CD4-positive, alpha-beta T cell treated with Interleukin-21 for 1 hour (primary cell): ENCODE measurements around the gene CTPS1.

Experiments
- DNase-seq: peaks from one replicate; pipeline ENCODE4 v3.0.0-alpha.2; 2020

CTPS1 gene, protein sequence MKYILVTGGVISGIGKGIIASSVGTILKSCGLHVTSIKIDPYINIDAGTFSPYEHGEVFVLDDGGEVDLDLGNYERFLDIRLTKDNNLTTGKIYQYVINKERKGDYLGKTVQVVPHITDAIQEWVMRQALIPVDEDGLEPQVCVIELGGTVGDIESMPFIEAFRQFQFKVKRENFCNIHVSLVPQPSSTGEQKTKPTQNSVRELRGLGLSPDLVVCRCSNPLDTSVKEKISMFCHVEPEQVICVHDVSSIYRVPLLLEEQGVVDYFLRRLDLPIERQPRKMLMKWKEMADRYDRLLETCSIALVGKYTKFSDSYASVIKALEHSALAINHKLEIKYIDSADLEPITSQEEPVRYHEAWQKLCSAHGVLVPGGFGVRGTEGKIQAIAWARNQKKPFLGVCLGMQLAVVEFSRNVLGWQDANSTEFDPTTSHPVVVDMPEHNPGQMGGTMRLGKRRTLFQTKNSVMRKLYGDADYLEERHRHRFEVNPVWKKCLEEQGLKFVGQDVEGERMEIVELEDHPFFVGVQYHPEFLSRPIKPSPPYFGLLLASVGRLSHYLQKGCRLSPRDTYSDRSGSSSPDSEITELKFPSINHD

DNA sequence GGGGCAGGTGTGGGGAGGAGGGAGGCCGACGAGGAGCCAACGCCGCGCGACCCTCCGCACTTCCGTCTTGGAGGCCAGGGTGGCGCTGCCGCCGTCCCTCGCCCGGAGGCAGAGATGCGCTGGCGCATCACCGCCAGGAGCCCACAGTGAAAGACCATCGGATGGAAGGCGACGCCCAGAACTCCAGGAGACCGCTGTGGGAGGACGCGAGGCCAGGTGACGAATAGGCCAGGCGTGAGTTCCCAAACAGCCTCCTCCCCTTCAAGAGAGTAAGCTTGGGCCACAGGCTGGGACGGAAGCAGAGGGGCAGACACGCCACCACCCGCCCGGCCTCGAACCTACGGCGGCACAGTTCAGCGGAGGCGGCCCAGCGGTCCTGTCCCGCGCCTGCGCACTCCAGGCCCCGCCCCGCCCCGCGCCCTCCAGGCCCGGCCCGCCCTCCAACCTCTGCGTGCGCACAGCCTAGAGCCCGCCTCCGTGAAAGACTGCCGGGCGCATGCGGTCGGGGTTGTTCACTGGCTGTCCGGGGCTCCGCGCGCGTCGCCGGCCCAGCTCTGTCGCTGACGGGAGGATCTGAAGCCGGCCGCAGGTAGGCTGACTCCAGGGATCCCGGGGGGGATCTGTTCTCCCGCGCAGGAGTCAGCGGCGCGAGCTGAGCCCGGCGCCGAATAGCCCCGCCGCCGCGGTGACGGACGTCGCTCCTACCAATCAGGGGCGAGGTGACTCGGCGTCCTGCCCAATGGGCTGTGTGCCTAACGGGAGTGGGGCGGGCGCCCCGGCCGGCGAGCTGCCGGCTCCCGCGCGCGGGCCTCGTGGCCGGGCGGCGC is at the start of gene CTPS1:
Gene CTPS1, plus strand, starts transcription at position 456 of the 827 bp plus-strand sequence. CDS start 3,595 bp downstream, outside the sequence.
- DNase-seq, result peak; percentile 95

DNA sequence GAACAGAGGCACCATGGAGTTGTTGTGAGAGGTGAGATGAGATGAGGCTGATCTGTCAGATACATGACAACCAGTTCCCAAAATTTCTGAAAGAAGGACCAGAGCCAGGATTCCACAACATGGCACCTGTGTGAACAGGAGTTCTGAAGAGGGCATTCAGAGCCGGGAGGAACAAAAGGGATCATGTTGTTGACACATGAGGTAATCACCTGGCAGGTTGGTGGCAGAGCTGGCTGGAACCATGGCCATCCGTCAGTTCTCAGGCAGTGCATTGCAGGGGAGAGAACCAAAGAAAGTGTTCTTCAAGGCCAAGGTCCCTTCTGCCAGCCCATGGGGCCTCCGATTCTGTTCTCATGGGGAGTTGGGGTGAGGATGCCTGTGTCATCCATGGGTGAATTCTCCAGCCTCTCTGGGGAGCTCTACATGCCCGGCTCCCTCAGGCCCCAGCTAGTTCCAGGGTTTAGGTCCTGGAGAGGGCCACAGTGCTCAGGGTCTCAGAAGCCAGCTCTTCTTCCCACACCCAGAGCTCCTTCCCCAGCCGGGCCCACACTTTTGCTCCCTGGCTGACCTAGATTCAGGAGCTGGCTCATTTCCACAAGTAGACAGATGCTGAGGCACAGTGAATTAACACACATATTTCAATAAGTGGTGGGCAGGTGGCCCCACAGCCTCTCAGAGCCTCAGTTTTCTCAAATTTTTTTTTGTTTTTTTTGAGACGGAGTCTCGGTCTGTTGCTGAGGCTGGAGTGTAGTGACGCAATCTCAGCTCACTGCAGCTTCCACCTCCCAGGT is 49.1 kb upstream of the CTPS1 start:
- no peak for DNase-seq

DNA sequence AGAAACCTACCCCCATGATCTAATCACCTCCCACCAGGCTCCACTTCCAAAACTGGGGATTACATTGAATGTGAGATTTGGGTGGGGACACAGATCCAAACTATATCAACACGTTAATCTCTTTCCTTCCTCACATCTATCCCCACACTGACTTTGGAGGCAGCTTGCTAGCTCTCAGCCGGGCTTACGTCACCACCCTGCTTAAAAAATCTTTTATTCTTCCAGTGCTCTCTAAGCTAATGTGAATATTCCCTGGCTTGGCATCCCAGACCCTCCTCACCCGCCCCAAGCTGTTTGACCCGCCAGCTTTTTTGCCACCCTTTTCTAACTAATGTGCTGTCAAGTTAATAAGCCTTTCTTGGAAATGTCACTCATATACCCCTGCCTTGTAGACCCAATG is 47.9 kb upstream of the CTPS1 start:
- no peak for DNase-seq

DNA sequence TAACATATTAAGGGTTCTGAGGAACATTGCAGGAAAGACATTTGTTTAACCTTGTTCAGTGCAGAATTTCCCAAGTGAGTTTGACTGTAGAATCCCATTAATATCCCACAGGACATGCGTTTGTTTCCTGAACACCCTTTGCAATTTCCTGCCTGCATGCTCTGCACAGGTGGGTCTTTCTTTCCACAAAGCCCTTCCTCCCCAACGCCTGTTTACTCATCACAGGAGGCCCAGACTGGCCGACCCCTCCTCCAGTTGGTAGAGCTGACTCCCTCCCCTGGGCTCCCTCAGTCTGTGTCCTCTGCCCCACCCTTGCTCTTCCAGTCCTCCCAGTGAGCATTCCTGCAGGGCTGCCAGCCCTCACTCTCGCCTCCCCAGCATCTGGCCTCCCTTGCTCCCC is 47.5 kb upstream of the CTPS1 start:
- no peak for DNase-seq

DNA sequence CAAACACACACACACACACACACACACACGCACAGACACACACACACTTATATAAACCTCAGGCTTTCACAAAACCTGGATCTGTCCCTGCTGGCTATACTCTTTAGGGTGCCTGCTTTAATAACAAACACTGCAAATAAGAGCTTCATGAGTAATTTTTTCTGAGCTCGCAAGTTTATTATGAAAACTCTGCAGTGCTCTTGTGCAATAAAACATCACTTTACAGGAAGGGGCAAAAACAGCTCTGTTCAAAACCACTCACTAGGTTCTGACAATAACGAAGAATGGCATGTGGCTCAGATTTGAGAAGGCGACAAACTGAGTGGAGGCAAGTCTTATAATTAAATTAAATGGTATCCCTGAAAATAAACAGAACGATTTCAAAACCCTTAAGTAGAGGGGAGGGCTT is 42.6 kb upstream of the CTPS1 start:
- no peak for DNase-seq

DNA sequence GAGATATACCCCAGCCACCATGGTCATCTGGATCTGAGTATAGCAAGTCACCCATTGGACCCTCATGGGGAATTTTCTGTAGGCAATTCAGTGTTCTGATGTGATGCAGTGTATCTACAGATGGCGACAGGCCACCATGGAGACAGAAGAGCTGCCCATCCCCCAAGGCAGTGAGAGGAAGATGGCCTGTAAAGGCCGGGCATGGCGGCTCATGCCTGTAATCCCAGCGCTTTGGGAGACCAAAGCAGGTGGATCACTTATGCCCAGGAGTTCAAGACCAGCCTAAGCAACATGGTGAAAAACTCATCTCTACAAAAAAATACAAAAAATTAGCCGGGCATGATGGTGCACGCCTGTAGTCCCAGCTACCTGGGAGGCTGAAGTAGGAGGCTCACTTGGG is 41.1 kb upstream of the CTPS1 start:
- DNase-seq, result no peak

DNA sequence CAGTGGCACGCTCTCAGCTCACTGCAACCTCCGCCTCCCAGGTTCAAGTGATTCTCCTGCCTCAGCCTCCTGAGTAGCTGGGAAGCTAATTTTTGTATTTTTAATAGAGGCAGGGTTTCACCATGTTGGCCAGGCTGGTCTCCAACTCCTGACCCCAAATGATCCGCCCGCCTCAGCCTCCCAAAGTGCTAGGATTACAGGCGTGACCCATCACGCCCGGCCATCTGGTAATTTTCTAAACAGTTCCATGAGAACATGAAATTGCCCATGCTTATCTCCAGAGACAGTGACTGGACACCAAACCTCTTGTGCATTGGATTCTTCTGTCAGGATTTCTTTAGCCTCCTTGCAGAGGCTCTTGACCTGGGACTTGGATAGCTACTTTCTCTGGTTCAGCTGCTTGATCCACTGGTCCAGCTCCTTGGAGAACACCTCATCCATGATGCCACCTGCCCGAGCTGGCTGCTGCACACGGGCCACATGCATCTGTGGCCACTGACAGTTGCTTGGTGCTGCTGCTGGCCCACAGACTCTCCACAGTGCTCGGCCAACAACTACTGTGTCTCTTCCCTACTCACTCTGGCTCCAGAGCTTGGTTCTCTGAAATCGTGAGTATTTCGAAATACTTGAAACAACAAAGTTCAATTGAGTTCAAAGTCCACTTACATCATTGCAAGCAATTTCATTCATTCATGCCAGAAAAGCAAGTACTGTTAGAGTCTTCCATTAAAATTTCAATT is 40.0 kb upstream of the CTPS1 start:
- no peak for DNase-seq

DNA sequence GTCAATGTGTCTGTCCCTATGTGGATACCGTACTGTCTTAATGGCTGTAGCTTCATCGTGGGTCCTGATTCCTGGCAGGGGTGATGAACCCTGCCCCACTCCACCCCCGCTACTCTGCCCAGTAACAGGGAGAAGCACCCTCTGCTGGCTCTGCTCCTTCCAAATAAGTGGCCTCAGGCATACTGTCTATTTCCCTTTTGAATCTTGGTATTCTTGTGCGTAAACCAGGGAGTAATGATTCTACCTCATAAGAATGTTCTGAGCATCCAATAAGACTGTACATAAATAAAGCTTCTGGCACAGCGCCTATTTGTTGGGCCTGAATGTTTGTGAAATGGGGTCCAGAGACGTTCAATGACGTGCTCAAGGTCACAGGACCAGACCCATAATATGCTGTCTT is 35.2 kb upstream of the CTPS1 start:
- DNase-seq, result no peak

DNA sequence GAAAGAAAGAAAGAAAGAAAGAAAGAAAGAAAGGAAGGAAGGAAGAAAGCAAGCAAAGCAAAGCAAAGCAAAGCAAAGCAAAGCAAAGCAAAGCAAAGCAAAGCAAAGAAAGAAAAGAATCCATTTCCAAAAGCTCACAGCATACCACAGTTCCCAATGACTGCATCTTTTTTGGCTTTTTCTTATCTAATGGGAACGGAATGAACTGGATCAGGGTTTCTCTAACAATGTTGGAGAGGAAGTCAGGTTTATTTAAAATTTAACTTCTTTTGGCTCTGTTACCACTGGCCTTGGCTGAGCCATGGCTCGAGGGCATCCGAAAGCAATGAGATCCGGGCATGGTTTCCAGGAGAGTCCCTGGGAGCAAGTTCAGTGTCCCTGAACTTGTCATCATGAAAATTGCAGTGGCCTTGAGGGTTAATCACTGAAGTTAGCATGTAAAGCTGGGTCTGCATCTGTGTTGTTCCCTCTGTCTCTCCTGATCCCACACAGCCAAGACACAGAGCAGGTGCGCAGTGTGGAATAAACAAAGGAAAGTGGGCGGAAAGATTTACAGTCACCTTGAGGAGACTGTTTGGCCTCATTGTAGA is 34.6 kb upstream of the CTPS1 start:
- DNase-seq, result no peak

DNA sequence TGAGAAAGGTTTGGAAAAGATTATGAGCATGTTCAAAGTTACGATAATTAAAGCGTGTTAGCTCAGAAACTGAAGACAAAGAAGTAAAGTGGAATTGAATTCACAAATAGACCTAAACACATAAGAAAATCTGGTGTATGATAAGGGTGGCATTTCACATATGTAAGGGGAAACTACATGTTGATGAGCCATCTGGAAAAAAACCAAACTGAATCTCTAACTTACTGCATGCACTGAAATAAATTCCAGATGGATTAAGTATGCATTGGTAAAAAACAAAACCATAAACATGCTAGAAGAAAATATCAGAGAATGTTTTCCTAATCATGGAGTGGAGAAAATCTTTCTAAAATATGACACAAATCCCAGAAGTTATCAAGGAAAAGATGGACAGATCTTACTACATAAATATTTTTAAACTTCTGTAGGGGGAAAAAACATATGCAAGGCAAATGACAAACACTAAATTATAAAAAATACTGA is 34.0 kb upstream of the CTPS1 start:
- DNase-seq, result no peak

DNA sequence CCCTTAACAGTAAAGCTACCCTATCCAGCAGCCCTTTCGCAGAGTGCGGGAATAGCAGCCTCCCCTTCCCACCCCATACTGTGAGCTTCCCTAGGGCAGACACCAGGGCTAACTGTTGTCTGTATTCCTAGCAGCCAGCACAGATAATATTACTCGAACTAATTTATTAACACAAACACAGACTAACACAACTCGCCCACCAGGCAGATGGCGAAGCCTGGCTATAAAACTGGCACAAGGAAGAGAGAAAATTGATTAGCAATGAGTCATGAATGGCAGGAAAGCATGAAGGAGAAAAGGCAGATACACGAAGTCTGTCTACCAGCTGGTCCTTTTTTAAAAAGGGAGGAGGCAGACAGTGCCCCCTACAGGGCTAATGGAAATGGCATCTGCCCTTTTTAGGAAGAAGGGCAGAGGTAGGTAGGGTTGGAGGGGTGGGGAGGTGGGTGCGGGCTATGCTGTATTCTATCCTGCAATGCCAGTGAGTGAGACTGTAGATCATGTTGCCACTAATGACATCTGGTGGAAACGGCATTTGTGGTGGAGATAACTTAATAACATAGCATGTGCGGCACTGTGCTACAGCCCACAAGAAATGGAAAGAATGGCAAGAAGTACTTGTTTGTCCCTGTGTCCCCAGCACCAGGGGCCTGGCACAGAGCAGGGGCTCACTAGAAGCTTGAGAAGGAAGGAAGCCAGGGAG is 30.6 kb upstream of the CTPS1 start:
- peak; percentile 53 for DNase-seq

DNA sequence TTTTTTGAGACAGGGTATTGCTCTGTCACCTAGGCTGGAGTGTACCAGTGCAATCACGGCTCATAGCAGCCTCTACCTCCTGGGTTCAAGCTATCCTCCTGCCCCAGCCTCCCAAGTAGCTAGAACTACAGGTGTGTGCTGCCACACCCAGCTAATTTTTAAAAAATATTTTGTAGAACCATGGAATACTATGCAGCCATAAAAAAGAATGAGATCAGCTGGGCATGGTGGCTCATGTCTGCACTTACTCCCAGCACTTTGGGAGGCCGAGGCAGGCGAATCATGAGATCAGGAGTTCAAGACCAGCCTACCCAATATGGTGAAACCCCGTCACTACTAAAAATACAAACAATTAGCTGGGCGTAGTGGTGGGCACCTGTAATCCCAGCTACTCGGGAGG is 29.9 kb upstream of the CTPS1 start:
- DNase-seq, result no peak

DNA sequence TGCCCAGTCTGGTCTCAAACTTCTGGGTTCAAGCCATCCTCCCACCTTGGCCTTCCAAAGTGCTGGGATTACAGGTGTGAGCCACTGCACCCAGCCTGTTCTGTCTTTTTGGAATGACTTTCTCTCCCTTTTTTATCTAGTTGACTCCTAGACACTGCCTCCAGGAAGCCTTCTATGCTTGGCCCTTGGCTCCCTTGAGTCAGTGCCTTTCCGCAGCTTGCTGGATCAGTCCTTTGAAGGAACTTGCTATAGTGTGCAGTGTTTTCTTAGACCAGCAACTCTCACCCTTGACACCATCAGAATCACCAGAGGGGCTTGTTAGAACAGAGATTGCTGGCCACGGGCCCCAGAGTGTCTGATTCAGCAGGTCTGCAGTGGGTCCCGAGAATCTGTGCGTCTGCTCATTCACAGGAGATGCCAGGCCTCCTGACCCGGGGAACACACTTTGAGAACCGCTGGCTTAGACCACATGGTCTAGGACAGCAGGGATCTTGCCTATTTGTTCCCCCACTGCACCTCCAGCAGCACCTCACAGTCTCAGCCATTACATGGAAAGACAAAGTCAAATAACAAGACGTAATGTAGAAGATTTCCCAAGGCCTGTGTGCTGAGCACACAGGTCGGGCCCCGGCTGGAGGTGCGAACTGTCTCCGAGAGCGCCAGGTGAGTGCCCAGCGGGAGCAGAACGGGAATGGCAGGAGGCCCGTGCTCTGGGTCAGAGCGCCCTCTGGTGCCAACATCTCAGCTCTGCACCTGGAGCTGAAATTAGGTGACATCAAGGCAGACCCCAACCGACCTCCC is 27.4 kb upstream of the CTPS1 start:
- DNase-seq, result peak; percentile 58

DNA sequence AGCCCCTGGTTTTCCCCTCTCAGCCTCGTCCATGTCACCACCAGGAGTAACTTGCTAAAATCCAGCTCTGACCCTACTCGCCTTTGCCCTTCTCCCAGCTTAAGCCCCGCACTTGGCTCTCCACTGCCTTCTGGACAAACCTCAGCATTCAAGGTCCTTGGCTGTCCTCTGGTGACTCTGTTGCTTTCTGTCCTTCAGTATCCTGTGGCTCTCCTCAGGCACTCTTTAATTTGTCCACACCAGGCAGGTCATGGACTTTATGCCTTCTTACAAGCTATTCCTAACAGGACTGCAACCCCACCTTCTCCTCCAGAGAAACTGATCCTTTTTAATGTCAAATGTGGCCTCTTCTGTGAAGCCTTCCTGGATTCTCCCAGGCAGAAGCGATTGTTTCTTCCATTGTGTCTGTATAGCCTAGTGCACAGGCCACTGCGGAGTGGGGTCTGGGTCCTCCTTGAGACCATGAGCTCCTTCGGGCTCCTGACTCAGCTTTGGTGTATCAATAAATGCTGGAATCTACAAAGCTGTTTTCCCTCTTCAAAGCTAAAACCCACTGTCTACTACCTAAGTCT is 26.7 kb upstream of the CTPS1 start:
- DNase-seq, result no peak

DNA sequence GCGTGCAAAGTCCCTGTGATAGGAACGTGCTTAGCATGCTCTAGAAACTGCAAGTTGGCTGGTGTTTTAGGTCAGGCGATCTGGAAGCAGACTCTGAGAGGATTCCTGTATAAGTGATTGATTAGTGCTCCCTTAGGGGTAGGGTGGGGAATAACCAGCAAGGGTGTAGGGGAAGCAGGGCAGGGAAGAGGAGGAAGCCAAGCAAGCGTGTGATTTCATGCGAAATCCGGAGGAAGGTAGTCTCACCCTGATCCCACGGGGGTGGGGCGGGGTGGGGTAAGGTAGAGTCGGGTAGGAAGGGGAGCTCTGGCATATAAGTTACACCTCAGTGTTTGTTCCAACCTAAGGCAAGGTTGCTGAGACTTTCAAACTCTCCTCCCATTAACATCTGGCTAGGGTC is 24.9 kb upstream of the CTPS1 start:
- DNase-seq, result no peak

DNA sequence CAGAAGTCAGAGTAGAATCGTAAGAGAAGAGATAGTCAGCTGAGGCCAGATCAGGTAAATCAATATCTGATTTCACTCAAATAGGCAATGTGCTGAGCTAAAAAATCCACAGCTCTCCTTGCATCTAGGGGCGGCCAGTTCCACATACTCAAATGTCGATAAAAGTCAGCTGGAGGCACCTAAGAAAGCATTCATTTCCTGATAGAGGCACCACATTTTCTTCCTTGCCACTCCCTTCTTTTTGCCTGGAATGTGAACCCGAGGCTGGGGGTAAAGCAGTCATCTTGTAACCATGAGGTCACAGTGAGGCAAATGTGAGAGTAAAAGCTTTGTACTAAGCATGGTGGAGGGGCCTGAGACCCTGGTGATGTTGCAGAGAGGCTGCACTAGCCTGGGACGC is 24.2 kb upstream of the CTPS1 start:
- DNase-seq, result no peak

DNA sequence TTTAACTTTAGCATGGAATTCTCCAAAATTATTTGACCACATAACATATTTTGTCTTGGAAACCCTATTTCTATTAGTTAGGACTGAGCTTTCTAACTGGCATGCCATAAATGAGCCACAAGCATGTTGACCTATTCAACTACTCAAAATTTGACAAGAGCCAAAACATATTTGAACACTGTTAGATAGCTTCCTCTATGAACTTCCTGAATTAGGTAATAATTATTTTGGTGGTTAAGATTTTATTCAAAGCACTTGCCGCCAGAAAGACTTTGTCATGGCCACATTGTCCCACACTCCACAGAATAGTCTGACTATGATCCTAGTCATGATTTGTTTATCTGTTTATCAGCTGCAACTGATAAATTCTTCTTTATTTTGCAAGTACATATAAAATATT is 23.1 kb upstream of the CTPS1 start:
- DNase-seq, result no peak

DNA sequence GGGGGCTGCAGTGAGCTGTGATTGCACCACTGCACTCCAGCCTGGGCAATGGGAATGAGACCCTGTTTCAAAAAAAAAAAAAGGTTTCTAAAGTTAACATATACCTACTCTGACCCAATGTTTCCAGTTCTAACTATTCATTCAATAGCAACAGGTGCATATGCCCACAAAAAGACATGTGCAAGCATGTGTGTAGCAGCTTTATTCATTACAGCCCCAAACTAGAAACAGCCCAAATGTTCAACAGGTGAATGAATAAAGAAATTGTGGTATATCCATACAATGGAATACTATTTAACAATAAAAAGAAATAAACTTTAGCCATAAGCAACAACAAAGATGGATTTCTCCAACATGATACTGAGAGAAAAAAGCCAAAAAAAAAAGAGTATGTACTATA is 21.3 kb upstream of the CTPS1 start:
- DNase-seq, result no peak

DNA sequence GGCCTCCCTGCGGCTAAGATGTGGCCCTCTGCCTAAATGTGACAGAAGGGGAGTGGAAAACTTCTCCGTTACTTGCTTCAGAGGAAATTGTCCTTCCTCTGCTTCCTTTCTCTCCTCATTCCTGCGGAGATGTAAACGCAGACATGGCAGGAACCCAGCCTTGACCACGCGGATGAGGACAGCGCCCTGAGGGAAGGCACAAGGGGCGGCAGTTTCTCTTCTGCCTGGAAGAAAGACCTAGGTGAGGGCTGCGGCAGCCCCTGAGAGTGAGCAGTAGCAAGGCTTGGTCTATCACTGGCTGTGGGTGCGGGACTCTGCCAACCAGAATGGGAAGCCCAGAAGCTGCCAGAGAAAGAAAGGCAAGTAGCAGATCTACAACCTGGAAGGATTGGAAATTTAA is 14.0 kb upstream of the CTPS1 start:
- no peak for DNase-seq

DNA sequence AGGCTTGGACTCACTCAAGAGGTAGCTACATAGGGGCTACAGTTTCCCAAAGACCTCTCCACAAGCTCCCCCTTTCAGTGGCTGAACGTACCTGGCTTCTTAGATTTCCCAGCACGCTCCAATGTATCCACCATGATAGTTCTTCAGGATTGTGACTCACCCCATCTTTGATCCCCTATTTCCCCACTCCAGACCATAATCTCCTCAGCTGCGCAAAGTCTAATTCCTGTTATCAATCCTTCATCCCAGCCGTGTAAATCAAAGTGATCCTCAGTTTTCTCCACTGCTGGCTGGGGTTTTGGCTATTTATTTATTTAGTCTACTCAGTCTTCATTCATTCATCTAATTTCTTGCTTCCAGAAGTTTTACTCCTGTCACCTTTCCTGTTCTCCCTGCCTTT is 13.1 kb upstream of the CTPS1 start:
- DNase-seq, result no peak
